HCT116 (cell line): ENCODE results near the gene CD300C. TPM values are rescaled to one million over a fixed set of nuclear protein-coding genes. Genes with fewer than 3 reads are reported as not detected.

Experiments used
- ATAC-seq: fragments of 200-7000 bp; cut with Tn5 transposase; 2 replicates; pipeline ENCODE4 v1.9.1; 2020; ENCODE audit warnings: mild to moderate bottlenecking, moderate library complexity
- BruUV-seq: library from RNA; stranded (reverse); fragments of 400-500 nt; replicated peaks from 2 replicates; lab custom pipeline; 2021; lab: Mats Ljungman, UMichigan
- CTCF ChIA-PET: fragments of 300-600 bp; sonication (Branson Sonifier 250); formaldehyde crosslinking; loops from one replicate; lab custom pipeline; 2021; ENCODE audit warnings: antibody characterized with exemption; lab: Charles Lee
- POLR2A ChIA-PET: fragments of 300-600, 350-600 bp; sonication (Branson Sonifier 250); formaldehyde crosslinking; loops from one replicate; lab custom pipeline; 2021; ENCODE audit warnings: antibody characterized with exemption; lab: Charles Lee
- RAD21 ChIA-PET, 2 experiments: fragments of 300-600 bp; sonication (Branson Sonifier 250); formaldehyde crosslinking; loops; one replicate each; lab custom pipeline; 2023; ENCODE audit warnings: low total read pairs in 2 of 2; ENCODE audit not compliant: uncharacterized antibody in 2 of 2, unreplicated experiment in 2 of 2, low non-redundant PET in 1 of 2; lab: Charles Lee
- DNase-seq: peaks from one replicate; pipeline ENCODE4 v3.0.0-alpha.2; 2010; ENCODE audit warnings: low read depth, low spot score
- H2AFZ ChIP-seq: fragments of 200-600 bp; shearing (Covaris generic), sonication (generic); 2 replicates; pipeline ENCODE4 v1.6.1; 2017; ENCODE audit warnings: low read depth, mixed run types, mixed read lengths, antibody characterized with exemption, low read length; ENCODE audit not compliant: poor library complexity, severe bottlenecking
- H3K27ac ChIP-seq: 2 replicates; pipeline ENCODE4 v1.5.1; 2012; ENCODE audit warnings: low read depth, low read length
- H3K27me3 ChIP-seq: fragments of 200-600 bp; sonication (generic); 2 replicates; pipeline ENCODE4 v1.6.1; 2016; ENCODE audit warnings: mixed run types, low read length, mixed read lengths; ENCODE audit not compliant: insufficient read depth
- H3K36me3 ChIP-seq, 2 experiments: fragments of 200-500 bp in 1 of 2; fragments of 200-600 bp in 1 of 2; sonication (Bioruptor generic) in 1 of 2; sonication (generic) in 1 of 2; 2 replicates each; pipeline versions ENCODE4 v1.5.1 to v1.6.1; 2014 to 2016; ENCODE audit warnings: low read length in 2 of 2, inconsistent platforms in 1 of 2, mixed read lengths in 1 of 2, mixed run types in 1 of 2; ENCODE audit not compliant: insufficient read depth in 2 of 2, control insufficient read depth in 1 of 2
- H3K4me1 ChIP-seq, 2 experiments: fragments of 200-600 bp in 1 of 2; sonication (generic) in 1 of 2; 2 replicates each; pipeline versions ENCODE4 v1.5.1 to v1.6.1; 2012 to 2017; ENCODE audit warnings: low read length in 2 of 2, inconsistent platforms in 1 of 2, mild to moderate bottlenecking in 1 of 2, mixed read lengths in 1 of 2, mixed run types in 1 of 2, moderate library complexity in 1 of 2; ENCODE audit not compliant: insufficient read depth in 2 of 2, control insufficient read depth in 1 of 2
- H3K4me2 ChIP-seq: fragments of 200-600 bp; sonication (generic); 2 replicates; pipeline ENCODE4 v1.6.1; 2017; ENCODE audit warnings: mixed run types, low read length, mixed read lengths
- H3K4me3 ChIP-seq, 2 experiments: fragments of 200-600 bp in 1 of 2; sonication (generic) in 1 of 2; replicated peaks in 1 of 2; 2 replicates each; pipeline ENCODE4 v1.5.1; 2011 to 2016; ENCODE audit warnings: low read length in 2 of 2, control low read depth in 1 of 2, low read depth in 1 of 2, mild to moderate bottlenecking in 1 of 2, mixed read lengths in 1 of 2, mixed run types in 1 of 2
- H3K79me2 ChIP-seq: fragments of 200-600 bp; sonication (generic); 2 replicates; pipeline ENCODE4 v1.6.1; 2017; ENCODE audit warnings: mild to moderate bottlenecking, mixed run types, low read length, moderate library complexity, mixed read lengths; ENCODE audit not compliant: insufficient read depth
- H3K9ac ChIP-seq: fragments of 200-600 bp; sonication (generic); 2 replicates; pipeline ENCODE4 v1.6.1; 2016; ENCODE audit warnings: low read length, mixed read lengths
- H3K9me2 ChIP-seq: fragments of 200-600 bp; sonication (generic), shearing (Covaris generic); 2 replicates; pipeline ENCODE4 v1.6.1; 2017; ENCODE audit warnings: mixed run types, mild to moderate bottlenecking, moderate library complexity; ENCODE audit not compliant: insufficient read depth
- H3K9me3 ChIP-seq, 2 experiments: fragments of 200-500 bp in 1 of 2; fragments of 200-600 bp in 1 of 2; sonication (Bioruptor generic) in 1 of 2; sonication (generic) in 1 of 2; 2 replicates each; pipeline ENCODE4 v1.6.1; 2014 to 2017; ENCODE audit warnings: low read length in 2 of 2, mixed read lengths in 2 of 2, inconsistent platforms in 1 of 2, low read depth in 1 of 2, mild to moderate bottlenecking in 1 of 2, mixed run types in 1 of 2, moderate library complexity in 1 of 2; ENCODE audit not compliant: control insufficient read depth in 1 of 2, insufficient read depth in 1 of 2
- H4K20me1 ChIP-seq: fragments of 200-600 bp; sonication (generic), shearing (Covaris generic); 2 replicates; pipeline ENCODE4 v1.6.1; 2017; ENCODE audit warnings: mixed run types, mild to moderate bottlenecking, moderate library complexity; ENCODE audit not compliant: insufficient read depth
- CBX3 ChIP-seq: IDR thresholded peaks from 2 replicates; pipeline ENCODE4 v1.6.1; 2012; ENCODE audit warnings: low read depth
- CEBPB ChIP-seq: IDR thresholded peaks from 2 replicates; pipeline ENCODE4 v1.6.1; 2012; ENCODE audit warnings: low read depth
- EZH2 ChIP-seq: fragments of 200-600 bp; sonication (generic); IDR thresholded peaks from 2 replicates; pipeline ENCODE4 v1.6.1; 2017; ENCODE audit warnings: antibody characterized with exemption, mixed run types
- EZH2phosphoT487 ChIP-seq: fragments of 200-600 bp; IDR thresholded peaks from 2 replicates; pipeline ENCODE4 v1.6.1; 2018; ENCODE audit warnings: antibody characterized with exemption, borderline replicate concordance
- FOSL1 ChIP-seq: IDR thresholded peaks from 2 replicates; pipeline ENCODE4 v1.6.1; 2012; ENCODE audit warnings: low read depth
- JUND ChIP-seq: IDR thresholded peaks from 2 replicates; pipeline ENCODE4 v1.6.1; 2012
- MAX ChIP-seq: IDR thresholded peaks from 2 replicates; pipeline ENCODE4 v1.6.1; 2012
- POLR2A ChIP-seq: IDR thresholded peaks from 2 replicates; pipeline ENCODE4 v1.7.0; 2011; ENCODE audit warnings: borderline replicate concordance; ENCODE audit not compliant: insufficient read depth, insufficient read length; ENCODE audit errors: extremely low read depth
- POLR2AphosphoS5 ChIP-seq: IDR thresholded peaks from 2 replicates; pipeline ENCODE4 v1.6.1; 2011; ENCODE audit warnings: mild to moderate bottlenecking, low read depth, low read length, moderate library complexity
- RAD21 ChIP-seq: IDR thresholded peaks from 2 replicates; pipeline ENCODE4 v1.6.1; 2012; ENCODE audit warnings: low read depth, mild to moderate bottlenecking
- SIN3A ChIP-seq: IDR thresholded peaks from 2 replicates; pipeline ENCODE4 v1.6.1; 2012; ENCODE audit warnings: low read depth
- SP1 ChIP-seq: IDR thresholded peaks from 2 replicates; pipeline ENCODE4 v1.6.1; 2012; ENCODE audit warnings: low read depth
- SRF ChIP-seq: IDR thresholded peaks from 2 replicates; pipeline ENCODE4 v1.6.1; 2012; ENCODE audit warnings: low read depth
- TCF7L2 ChIP-seq: IDR thresholded peaks from 2 replicates; pipeline ENCODE4 v1.7.0; 2011; ENCODE audit warnings: borderline replicate concordance, inconsistent platforms; ENCODE audit not compliant: insufficient read depth, insufficient read length; ENCODE audit errors: extremely low read depth
- ZBTB33 ChIP-seq: IDR thresholded peaks from 2 replicates; pipeline ENCODE4 v1.6.1; 2011; ENCODE audit warnings: mild to moderate bottlenecking, low read length, moderate library complexity; ENCODE audit not compliant: insufficient replicate concordance; ENCODE audit errors: extremely low read depth
- ZFX ChIP-seq: fragments of 450-650 bp; IDR thresholded peaks from 2 replicates; pipeline ENCODE4 v1.6.1; 2017
- ZNF274 ChIP-seq: fragments of 200-500 bp; sonication (Bioruptor generic); IDR thresholded peaks from 2 replicates; pipeline ENCODE4 v1.6.1; 2014; ENCODE audit warnings: mild to moderate bottlenecking, low read depth, low read length, inconsistent platforms
- intact Hi-C: fragments of 100-400 bp; cut with micrococcal nuclease; formaldehyde crosslinking; loops from 2 replicates; pipeline ENCODE4 v1.10.0; 2022
- total RNA-seq: library from RNA; stranded (reverse); gene quantifications from one replicate; pipeline ENCODE4 v1.2.1, GENCODE V29; 2021; ENCODE audit not compliant: unreplicated experiment
- TF ChIP-seq, protein P1 (sequence below): IDR thresholded peaks from 2 replicates; pipeline ENCODE4 v1.6.1; 2012
- TF ChIP-seq, protein P2 (sequence below), 3 experiments: fragments of 200-600 bp in 1 of 3; sonication (generic) in 1 of 3; IDR thresholded peaks in 2 of 3; conservative IDR thresholded peaks in 1 of 3; 2 replicates each; pipeline ENCODE4 v1.5.1; 2012 to 2017; ENCODE audit warnings: low read depth in 2 of 3, low read length in 2 of 3, antibody characterized with exemption in 1 of 3, borderline replicate concordance in 1 of 3, control low read depth in 1 of 3, mild to moderate bottlenecking in 1 of 3, mixed read lengths in 1 of 3, mixed run types in 1 of 3, moderate library complexity in 1 of 3; ENCODE audit not compliant: insufficient read depth in 1 of 3

Gene CD300C
- total RNA-seq, 1 experiment from 2014 or later = 0.15 TPM

DNA sequence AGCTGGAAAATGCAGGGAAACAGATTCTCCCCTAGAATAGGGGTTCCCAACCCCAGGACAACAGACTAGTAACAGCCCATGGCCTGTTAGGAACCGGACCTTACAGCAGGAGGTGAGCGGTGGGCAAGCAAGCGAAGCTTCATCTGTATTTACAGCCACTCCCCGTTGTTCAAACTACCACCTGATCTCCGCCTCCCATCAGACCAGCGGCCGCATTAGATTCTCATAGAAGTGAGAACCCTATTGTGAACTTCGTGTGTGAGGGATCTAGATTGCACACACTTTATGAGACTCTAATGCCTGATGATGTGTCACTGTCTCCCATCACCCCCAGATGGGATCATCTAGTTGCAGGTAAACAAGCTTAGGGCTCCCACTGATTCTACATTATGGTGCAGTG lies 18.2 kb downstream of the CD300C start:
- Histone ChIP-seq H3K27me3 (peaks cover 69% of the 10 kb centered on the region), H3K9me2 (no peaks in the 10 kb centered on the region), H3K27ac (no peak overlapping the region), H3K9ac (no peak overlapping the region), H3K9me3 (no peaks in the 10 kb centered on the region), H3K79me2 (no peaks in the 10 kb centered on the region), H3K36me3 (no peaks in the 10 kb centered on the region), H3K4me2 (no peak overlapping the region), H3K4me1 (no peaks in the 10 kb centered on the region), H3K4me3 (no peak overlapping the region), H2AFZ (no peak overlapping the region), H4K20me1 (no peaks in the 10 kb centered on the region)
- ChIA-PET POLR2A (interaction anchor here (1.3 kb wide), 1 partner anchor 42 kb away, joined by 3 read pairs; no protein-coding TSS in a partner anchor), RAD21 (interaction anchor here in 1 of 2 experiments (0.6 kb wide), 1 partner anchor 228 kb away, joined by 3 read pairs; no protein-coding TSS in a partner anchor), CTCF (interaction anchor here (1.5 kb wide), 1 partner anchor 160 kb away, joined by 5 read pairs; no protein-coding TSS in a partner anchor)
- TF ChIP-seq SRF = no peak
- TF ChIP-seq SIN3A = no peak
- no peak for TF ChIP-seq JUND
- TF ChIP-seq SP1 = no peak
- TF ChIP-seq, protein P1, sequence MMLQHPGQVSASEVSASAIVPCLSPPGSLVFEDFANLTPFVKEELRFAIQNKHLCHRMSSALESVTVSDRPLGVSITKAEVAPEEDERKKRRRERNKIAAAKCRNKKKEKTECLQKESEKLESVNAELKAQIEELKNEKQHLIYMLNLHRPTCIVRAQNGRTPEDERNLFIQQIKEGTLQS = no peak
- no peak for TF ChIP-seq EZH2phosphoT487
- no peak for TF ChIP-seq EZH2
- TF ChIP-seq CBX3 = no peak
- no peak for TF ChIP-seq FOSL1
- no peak for TF ChIP-seq ZNF274
- TF ChIP-seq, protein P2, sequence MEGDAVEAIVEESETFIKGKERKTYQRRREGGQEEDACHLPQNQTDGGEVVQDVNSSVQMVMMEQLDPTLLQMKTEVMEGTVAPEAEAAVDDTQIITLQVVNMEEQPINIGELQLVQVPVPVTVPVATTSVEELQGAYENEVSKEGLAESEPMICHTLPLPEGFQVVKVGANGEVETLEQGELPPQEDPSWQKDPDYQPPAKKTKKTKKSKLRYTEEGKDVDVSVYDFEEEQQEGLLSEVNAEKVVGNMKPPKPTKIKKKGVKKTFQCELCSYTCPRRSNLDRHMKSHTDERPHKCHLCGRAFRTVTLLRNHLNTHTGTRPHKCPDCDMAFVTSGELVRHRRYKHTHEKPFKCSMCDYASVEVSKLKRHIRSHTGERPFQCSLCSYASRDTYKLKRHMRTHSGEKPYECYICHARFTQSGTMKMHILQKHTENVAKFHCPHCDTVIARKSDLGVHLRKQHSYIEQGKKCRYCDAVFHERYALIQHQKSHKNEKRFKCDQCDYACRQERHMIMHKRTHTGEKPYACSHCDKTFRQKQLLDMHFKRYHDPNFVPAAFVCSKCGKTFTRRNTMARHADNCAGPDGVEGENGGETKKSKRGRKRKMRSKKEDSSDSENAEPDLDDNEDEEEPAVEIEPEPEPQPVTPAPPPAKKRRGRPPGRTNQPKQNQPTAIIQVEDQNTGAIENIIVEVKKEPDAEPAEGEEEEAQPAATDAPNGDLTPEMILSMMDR (IDR thresholded peaks at IDR 0.05 in 2 of 3, conservative IDR thresholded peaks at IDR 0.05 in 1 of 3; ENCODE audit: borderline replicate concordance in 1 of 3, insufficient read depth in 1 of 3, low read depth in 2 of 3, low read length in 2 of 3) = no peak
- no peak for TF ChIP-seq ZFX
- no peak for TF ChIP-seq POLR2A
- no peak for TF ChIP-seq CEBPB
- no peak for TF ChIP-seq RAD21
- TF ChIP-seq TCF7L2 = no peak
- no peak for TF ChIP-seq ZBTB33
- no peak for TF ChIP-seq MAX
- TF ChIP-seq POLR2AphosphoS5 = no peak
- intact Hi-C loops = no loop called here
- no TSS peak for BruUV-seq
- DNase-seq (no peak), ATAC-seq (no peak)
